Mononuclear cell (primary cell): ENCODE measurements around the gene GPR37. TPM values are rescaled to one million over a fixed set of nuclear protein-coding genes. Genes with fewer than 3 reads are reported as not detected.

Source experiments
- H3K27me3 ChIP-seq: 2 replicates; pipeline ENCODE4 v1.6.0; 2011; ENCODE audit warnings: low read length, control low read depth; ENCODE audit not compliant: insufficient read depth
- H3K4me1 ChIP-seq: 2 replicates; pipeline ENCODE4 v1.5.1; 2011; ENCODE audit warnings: mild to moderate bottlenecking, low read length, control low read depth; ENCODE audit not compliant: insufficient read depth
- H3K4me3 ChIP-seq: 2 replicates; pipeline ENCODE4 v1.5.1; 2011; ENCODE audit warnings: mild to moderate bottlenecking, low read length, moderate library complexity
- H3K9me3 ChIP-seq: 2 replicates; pipeline ENCODE4 v1.5.1; 2011; ENCODE audit warnings: low read depth, mild to moderate bottlenecking, control low read depth, low read length
- total RNA-seq: library from RNA; depleted of rRNA; stranded (reverse); fragments of >200 nt; gene quantifications from one replicate; pipeline ENCODE4 v1.2.3, GENCODE V29; 2012

GPR37 gene
- total RNA-seq, 1 donor, result 0.10 TPM

- no peaks in the 10 kb centered on the region for H3K4me1 ChIP-seq
- H3K27me3 ChIP-seq, result no peaks in the 10 kb centered on the region
- H3K9me3 ChIP-seq, result no peaks in the 10 kb centered on the region
- H3K4me3 ChIP-seq, result no peak overlapping the region
Measured at GRCh38 chr7:124723012-124723411, 42.6 kb downstream of the GPR37 start.

- Histone ChIP-seq H3K9me3 (no peaks in the 10 kb centered on the region), H3K27me3 (no peaks in the 10 kb centered on the region), H3K4me3 (no peak overlapping the region), H3K4me1 (no peaks in the 10 kb centered on the region)
Measured at GRCh38 chr7:124722292-124722691, 43.3 kb downstream of the GPR37 start.

DNA sequence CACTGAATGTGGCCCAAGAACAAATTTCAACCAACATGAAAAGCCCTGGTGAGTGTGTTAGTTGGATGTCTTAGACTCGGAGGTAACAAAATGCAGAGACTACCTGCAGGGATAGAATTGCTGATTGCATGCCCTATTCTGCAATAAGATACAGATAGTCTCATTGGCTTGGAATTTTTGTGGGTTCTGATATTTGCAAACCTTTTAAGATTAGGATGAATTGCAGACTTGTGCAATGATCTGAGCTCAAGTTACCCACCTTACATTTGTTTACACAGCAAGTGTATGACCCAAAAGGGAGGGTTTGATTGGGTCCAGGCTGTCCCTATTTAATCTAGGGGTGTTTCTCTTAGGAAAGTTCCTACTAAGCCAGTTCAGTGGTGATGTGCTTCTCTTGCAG lies 45.4 kb downstream of the GPR37 start:
- H3K4me1 ChIP-seq, result no peaks in the 10 kb centered on the region
- no peaks in the 10 kb centered on the region for H3K9me3 ChIP-seq
- no peaks in the 10 kb centered on the region for H3K27me3 ChIP-seq
- H3K4me3 ChIP-seq, result no peak overlapping the region

DNA sequence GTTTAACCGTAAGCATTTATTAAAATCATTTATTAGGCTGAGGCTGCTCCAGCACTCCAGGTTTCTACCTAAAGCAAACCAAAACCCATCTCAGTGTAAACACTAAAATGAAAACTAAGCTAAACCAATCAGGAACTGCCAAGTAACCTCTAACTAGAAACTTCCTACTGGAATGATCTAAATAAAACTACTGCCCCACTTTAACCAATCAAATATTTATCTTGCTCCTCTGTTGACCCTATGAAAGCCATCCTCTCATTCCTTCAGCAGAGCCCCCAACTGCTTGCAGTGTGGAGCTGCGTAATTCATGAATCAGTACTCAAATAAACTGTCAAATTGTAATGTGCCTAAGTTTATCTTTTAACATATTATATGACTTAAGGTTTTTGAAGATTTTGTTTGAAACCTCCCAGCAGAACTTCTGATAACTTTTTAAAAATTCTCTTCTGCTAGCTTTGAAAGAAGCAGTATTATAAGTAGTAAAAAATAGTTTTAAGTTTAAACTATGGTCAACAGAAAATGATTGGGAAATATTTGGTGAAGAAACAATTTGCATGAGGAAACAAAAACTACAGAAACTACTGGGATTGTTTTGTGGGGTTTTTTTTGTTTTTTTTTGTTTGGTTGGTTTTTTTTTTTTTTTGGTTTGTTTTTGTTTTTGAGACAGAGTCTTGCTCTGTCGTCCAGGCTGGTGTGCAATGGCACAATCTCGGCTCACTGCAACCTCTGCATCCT lies 47.4 kb downstream of the GPR37 start:
- Histone ChIP-seq H3K9me3 (no peaks in the 10 kb centered on the region), H3K4me1 (no peaks in the 10 kb centered on the region), H3K27me3 (no peaks in the 10 kb centered on the region), H3K4me3 (no peak overlapping the region)

GRCh38 chr7:124716894-124717293 lies 48.7 kb downstream of the GPR37 start:
- Histone ChIP-seq H3K27me3 (no peaks in the 10 kb centered on the region), H3K4me3 (no peak overlapping the region), H3K9me3 (no peaks in the 10 kb centered on the region), H3K4me1 (no peaks in the 10 kb centered on the region)

DNA sequence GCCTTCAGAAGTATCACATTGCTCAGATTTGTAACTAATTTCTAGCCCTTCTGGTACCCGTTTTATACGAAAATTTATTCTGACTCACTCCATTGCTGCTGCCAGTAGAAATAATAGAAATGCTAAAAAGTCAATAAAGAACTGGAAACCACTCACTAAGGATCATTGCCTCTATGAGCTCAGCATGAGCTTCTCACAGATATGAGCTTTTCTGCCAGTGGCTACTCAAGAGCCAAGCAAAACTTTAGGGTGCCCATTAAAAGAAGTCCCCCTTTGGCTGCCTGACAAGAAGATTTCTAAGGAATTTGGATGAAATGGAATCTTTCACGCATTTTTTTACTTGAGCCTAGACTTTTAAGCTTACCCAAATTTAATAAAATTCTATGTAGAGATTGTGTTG lies 52.5 kb downstream of the GPR37 start:
- H3K4me1 ChIP-seq, result no peaks in the 10 kb centered on the region
- H3K9me3 ChIP-seq, result peaks cover 5% of the 10 kb centered on the region
- no peak overlapping the region for H3K4me3 ChIP-seq
- no peaks in the 10 kb centered on the region for H3K27me3 ChIP-seq

DNA sequence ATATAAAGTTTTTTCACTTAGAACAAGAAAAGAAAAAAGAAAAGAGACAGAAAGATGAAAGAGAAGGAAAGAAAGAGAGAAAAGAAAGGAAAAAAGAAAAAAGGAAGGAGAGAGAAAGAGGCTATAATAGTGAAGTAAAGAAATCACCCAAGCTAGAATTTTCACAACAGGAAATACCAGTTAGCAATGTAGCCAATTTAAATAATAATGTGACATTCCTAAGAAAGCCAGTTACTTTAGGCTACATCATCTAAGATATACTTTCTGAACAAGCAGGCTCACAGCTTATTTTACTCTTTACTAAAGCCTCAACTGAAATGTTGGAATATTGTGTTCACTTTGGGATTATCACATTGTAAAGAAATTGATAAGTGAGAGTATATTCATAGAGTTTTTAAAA lies 53.6 kb downstream of the GPR37 start:
- H3K4me1 ChIP-seq, result no peaks in the 10 kb centered on the region
- H3K9me3 ChIP-seq, result peaks cover 14% of the 10 kb centered on the region
- no peak overlapping the region for H3K4me3 ChIP-seq
- no peaks in the 10 kb centered on the region for H3K27me3 ChIP-seq

GRCh38 chr7:124702385-124702784 lies 63.2 kb downstream of the GPR37 start:
- no peaks in the 10 kb centered on the region for H3K27me3 ChIP-seq
- no peak overlapping the region for H3K4me3 ChIP-seq
- no peaks in the 10 kb centered on the region for H3K4me1 ChIP-seq
- peaks cover 5% of the 10 kb centered on the region for H3K9me3 ChIP-seq

DNA sequence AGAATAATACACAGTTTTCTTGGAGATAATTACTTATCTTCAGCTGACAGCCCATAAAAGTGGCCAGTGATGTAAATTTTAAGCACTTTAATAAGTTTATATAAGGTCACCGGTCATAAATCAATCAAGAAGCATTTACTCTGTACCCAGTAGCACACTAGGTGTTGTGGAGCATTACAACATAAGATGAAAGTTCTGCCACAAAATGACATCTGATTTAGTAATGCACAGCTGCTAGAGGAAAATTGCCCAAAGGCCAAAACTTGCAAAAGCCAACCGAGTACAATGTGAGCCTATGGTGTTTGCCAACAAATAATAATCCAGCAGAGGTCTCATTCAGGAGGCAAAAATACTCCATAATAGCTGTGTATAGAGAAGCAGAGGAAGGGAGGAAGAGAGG lies 63.6 kb downstream of the GPR37 start:
- Histone ChIP-seq H3K9me3 (peaks cover under 1% of the 10 kb centered on the region), H3K27me3 (no peaks in the 10 kb centered on the region), H3K4me3 (no peak overlapping the region), H3K4me1 (no peaks in the 10 kb centered on the region)

DNA sequence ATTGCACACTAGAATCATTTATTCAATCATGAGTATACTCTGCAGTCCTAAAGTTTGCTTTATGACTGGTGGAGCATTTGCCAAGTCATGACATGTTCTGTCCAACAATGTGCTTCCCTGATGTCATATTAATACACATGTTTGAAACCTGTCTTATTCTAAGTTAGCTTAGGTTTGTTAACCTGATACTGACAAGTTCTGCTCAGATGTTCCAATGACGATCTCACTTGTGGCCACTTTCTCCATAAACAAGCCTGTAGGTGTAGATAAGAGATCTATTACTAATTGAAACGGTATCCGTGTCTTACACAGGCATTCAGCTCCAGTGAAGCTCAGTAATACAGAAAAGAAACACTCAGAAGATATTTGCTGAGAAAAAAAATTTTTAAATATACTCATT lies 64.9 kb downstream of the GPR37 start:
- H3K27me3 ChIP-seq, result no peaks in the 10 kb centered on the region
- no peaks in the 10 kb centered on the region for H3K9me3 ChIP-seq
- no peak overlapping the region for H3K4me3 ChIP-seq
- no peaks in the 10 kb centered on the region for H3K4me1 ChIP-seq

DNA sequence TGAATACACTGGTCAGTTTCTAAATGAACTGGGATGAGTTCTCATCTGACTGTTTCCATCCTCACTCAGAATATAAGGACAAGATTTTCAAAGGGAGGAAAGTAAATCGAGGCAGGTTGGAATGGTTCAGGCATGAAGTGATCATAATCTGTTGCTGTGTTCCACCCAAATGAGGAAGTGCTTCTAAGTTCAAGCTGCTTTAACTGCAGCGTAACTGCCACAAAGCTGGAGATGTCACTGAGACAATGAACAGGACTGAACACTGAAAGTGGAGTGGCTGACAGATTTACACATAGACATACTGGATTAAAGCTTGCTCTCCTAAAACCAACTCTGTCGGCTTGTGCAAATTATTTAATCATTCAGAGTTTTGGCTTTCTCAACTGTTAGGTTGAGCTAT lies 66.6 kb downstream of the GPR37 start:
- Histone ChIP-seq H3K27me3 (no peaks in the 10 kb centered on the region), H3K4me1 (no peaks in the 10 kb centered on the region), H3K9me3 (no peaks in the 10 kb centered on the region)

GRCh38 chr7:124697746-124698145 lies 67.8 kb downstream of the GPR37 start:
- Histone ChIP-seq H3K4me3 (no peak overlapping the region), H3K4me1 (no peaks in the 10 kb centered on the region), H3K9me3 (no peaks in the 10 kb centered on the region), H3K27me3 (no peaks in the 10 kb centered on the region)

More for the DNA sequence above, 66.6 kb downstream of the GPR37 start:
- no peak overlapping the region for H3K4me3 ChIP-seq

Other genes starting within 250 kb of the GPR37 start
- gene POT1, start 164.0 kb upstream of the GPR37 start, total RNA-seq, result 14.5 TPM